CD8-positive, alpha-beta memory T cell (primary cell): ENCODE measurements around the gene PAH. TPM values are rescaled to one million over a fixed set of nuclear protein-coding genes. Genes with fewer than 3 reads are reported as not detected.

Experiments used
- CTCF ChIA-PET: fragments of 350-600 bp; sonication (Branson Sonifier 250); formaldehyde crosslinking; loops from one replicate; lab custom pipeline; 2021; ENCODE audit warnings: antibody characterized with exemption; lab: Charles Lee
- POLR2A ChIA-PET: fragments of 350-600 bp; sonication (Branson Sonifier 250); formaldehyde crosslinking; loops from one replicate; lab custom pipeline; 2021; ENCODE audit warnings: antibody characterized with exemption; lab: Charles Lee
- DNase-seq, 5 donors: peaks; one replicate each; pipeline versions ENCODE4 v3.0.0 to v3.0.0-alpha.2; 2020 to 2022; ENCODE audit warnings: mixed read lengths in 1 of 5
- H3K27ac ChIP-seq: one replicate; pipeline ENCODE4 v1.7.0; 2013; ENCODE audit warnings: low read depth, mild to moderate bottlenecking, low read length, moderate library complexity
- H3K27me3 ChIP-seq: 2 replicates; pipeline ENCODE4 v1.7.0; 2013; ENCODE audit warnings: low read length, mild to moderate bottlenecking; ENCODE audit not compliant: insufficient read depth, poor library complexity, severe bottlenecking
- H3K36me3 ChIP-seq: 2 replicates; pipeline ENCODE4 v1.7.0; 2013; ENCODE audit warnings: mild to moderate bottlenecking, low read length, moderate library complexity; ENCODE audit not compliant: insufficient read depth
- H3K4me1 ChIP-seq: 2 replicates; pipeline ENCODE4 v1.7.0; 2013; ENCODE audit warnings: mild to moderate bottlenecking, low read length, moderate library complexity; ENCODE audit not compliant: insufficient read depth
- H3K4me3 ChIP-seq: 2 replicates; pipeline ENCODE4 v1.7.0; 2013; ENCODE audit warnings: mild to moderate bottlenecking, low read length
- H3K9me3 ChIP-seq: 2 replicates; pipeline ENCODE4 v1.7.0; 2013; ENCODE audit warnings: mild to moderate bottlenecking, low read length
- H3K27ac Mint-ChIP-seq, 8 donors: one replicate each; pipeline ENCODE4 v1.8.0; 2020 to 2021; ENCODE audit warnings: mixed read lengths in 8 of 8, mild to moderate bottlenecking in 6 of 8, inconsistent platforms in 3 of 8, moderate library complexity in 3 of 8
- H3K27me3 Mint-ChIP-seq, 2 donors: one replicate each; pipeline ENCODE4 v1.8.0; 2020 to 2021; ENCODE audit warnings: mixed read lengths in 2 of 2, mild to moderate bottlenecking in 1 of 2, moderate library complexity in 1 of 2
- H3K36me3 Mint-ChIP-seq, 3 donors: one replicate each; pipeline ENCODE4 v1.8.0; 2020 to 2021; ENCODE audit warnings: mixed read lengths in 3 of 3, inconsistent platforms in 1 of 3, mild to moderate bottlenecking in 1 of 3
- H3K4me1 Mint-ChIP-seq, 3 donors: one replicate each; pipeline ENCODE4 v1.8.0; 2020 to 2021; ENCODE audit warnings: mixed read lengths in 3 of 3, inconsistent platforms in 1 of 3, mild to moderate bottlenecking in 1 of 3
- H3K4me3 Mint-ChIP-seq, 7 donors: one replicate each; pipeline ENCODE4 v1.8.0; 2020 to 2021; ENCODE audit warnings: mixed read lengths in 7 of 7, mild to moderate bottlenecking in 6 of 7, moderate library complexity in 4 of 7, inconsistent platforms in 2 of 7
- H3K9me3 Mint-ChIP-seq, 5 donors: one replicate each; pipeline ENCODE4 v1.8.0; 2020 to 2022; ENCODE audit warnings: mixed read lengths in 5 of 5, mild to moderate bottlenecking in 3 of 5, moderate library complexity in 2 of 5, inconsistent platforms in 1 of 5
- polyA plus RNA-seq: library from polyadenylated mRNA; unstranded; fragments of 300-500 nt; fragmentation: Illumina TruSeq; gene quantifications from one replicate; pipeline ENCODE4 v1.2.3, GENCODE V29; 2021
- total RNA-seq, 2 experiments: library from RNA; stranded (reverse); gene quantifications; one replicate each; pipeline ENCODE4 v1.2.3, GENCODE V29; 2021

The PAH gene
- total and polyA plus RNA-seq, 3 experiments from 2014 or later: 1.5 TPM; not detected in 2

GRCh38 chr12:102800565-102800964 is 116.5 kb downstream of the PAH start:
- Histone ChIP-seq H3K9me3 (no peaks in the 10 kb centered on the region), H3K27me3 (no peaks in the 10 kb centered on the region), H3K36me3 (no peaks in the 10 kb centered on the region), H3K27ac (no peak overlapping the region), H3K4me1 (no peaks in the 10 kb centered on the region), H3K4me3 (no peak overlapping the region)
- H3K36me3 Mint-ChIP-seq: no peaks in the 10 kb centered on the region
- H3K4me3 Mint-ChIP-seq: no peak overlapping the region
- no peaks in the 10 kb centered on the region for H3K9me3 Mint-ChIP-seq
- no peaks in the 10 kb centered on the region for H3K27me3 Mint-ChIP-seq
- no peaks in the 10 kb centered on the region for H3K4me1 Mint-ChIP-seq
- no peak for DNase-seq
- POLR2A ChIA-PET: no interaction called here
- no peak overlapping the region for H3K27ac Mint-ChIP-seq
- CTCF ChIA-PET: no interaction called here

DNA sequence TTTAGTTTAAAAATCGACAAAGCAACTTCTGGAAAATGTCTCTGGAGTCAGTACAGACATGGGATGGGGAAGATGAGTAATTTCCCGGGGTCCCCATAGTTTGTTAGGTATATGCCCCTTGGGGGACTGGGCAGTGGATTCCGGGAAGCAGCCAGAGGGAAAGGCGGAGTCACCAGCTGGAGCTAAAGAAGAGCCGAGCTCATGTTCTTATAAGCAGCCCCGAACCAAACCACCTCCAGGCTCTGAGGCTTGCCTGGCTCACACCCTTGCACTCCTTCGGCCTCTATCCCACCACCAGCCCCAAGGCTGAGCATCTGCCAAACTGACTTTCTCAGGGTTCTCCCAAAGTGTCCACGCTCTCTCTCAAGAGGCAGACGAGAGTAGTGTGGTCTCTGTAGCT is 117.8 kb downstream of the PAH start:
- Histone ChIP-seq H3K9me3 (no peaks in the 10 kb centered on the region), H3K27me3 (no peaks in the 10 kb centered on the region), H3K4me1 (no peaks in the 10 kb centered on the region), H3K36me3 (no peaks in the 10 kb centered on the region), H3K27ac (no peak overlapping the region), H3K4me3 (no peak overlapping the region)
- Mint-ChIP-seq H3K4me3 (no peak overlapping the region), H3K27ac (no peak overlapping the region), H3K27me3 (peaks cover 0 to 5% of the 10 kb centered on the region in 2 donors), H3K36me3 (no peaks in the 10 kb centered on the region), H3K4me1 (no peaks in the 10 kb centered on the region), H3K9me3 (no peaks in the 10 kb centered on the region)
- POLR2A ChIA-PET: no interaction called here
- DNase-seq: no peak
- CTCF ChIA-PET: interaction anchor here (1.9 kb wide), 1 partner anchor 12 kb away, joined by 3 read pairs; no protein-coding TSS in a partner anchor

- peaks cover 2 to 14% of the 10 kb centered on the region in 2 donors for H3K27me3 Mint-ChIP-seq
- Histone ChIP-seq H3K9me3 (no peaks in the 10 kb centered on the region), H3K4me1 (no peaks in the 10 kb centered on the region), H3K27me3 (no peaks in the 10 kb centered on the region), H3K36me3 (no peaks in the 10 kb centered on the region), H3K4me3 (no peak overlapping the region), H3K27ac (no peak overlapping the region)
- no peak for DNase-seq
- no peaks in the 10 kb centered on the region for H3K9me3 Mint-ChIP-seq
- H3K36me3 Mint-ChIP-seq: no peaks in the 10 kb centered on the region
- ChIA-PET POLR2A (no interaction called here), CTCF (no interaction called here)
- no peak overlapping the region for H3K27ac Mint-ChIP-seq
- H3K4me1 Mint-ChIP-seq: no peaks in the 10 kb centered on the region
- no peak overlapping the region for H3K4me3 Mint-ChIP-seq
Measured at GRCh38 chr12:102797528-102797927, 119.5 kb downstream of the PAH start.

DNA sequence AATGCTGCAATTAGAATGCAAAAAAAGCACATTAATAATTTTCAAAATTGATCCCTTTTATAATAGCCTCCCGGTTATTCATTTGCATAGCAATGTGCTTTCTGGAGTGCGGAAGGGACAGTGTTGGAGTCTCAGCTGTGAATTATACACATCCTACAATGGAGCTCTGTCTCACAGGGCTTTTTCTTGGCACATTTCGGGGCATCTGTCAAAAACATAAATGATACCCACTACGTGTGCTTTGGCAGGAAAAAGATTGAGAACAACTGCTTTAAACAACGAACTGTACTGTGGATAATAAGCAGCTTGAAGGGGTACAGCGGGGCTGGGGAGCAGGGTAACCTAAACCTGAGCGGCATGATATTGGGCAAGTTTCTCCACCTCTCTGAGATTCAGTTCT is 123.1 kb downstream of the PAH start:
- ChIA-PET CTCF (no interaction called here), POLR2A (no interaction called here)
- no peak for DNase-seq
- no peaks in the 10 kb centered on the region for H3K4me1 Mint-ChIP-seq
- H3K27ac ChIP-seq: no peak overlapping the region
- no peak overlapping the region for H3K27ac Mint-ChIP-seq
- H3K36me3 Mint-ChIP-seq: no peaks in the 10 kb centered on the region
- H3K27me3 Mint-ChIP-seq: peaks cover 2 to 20% of the 10 kb centered on the region in 2 donors
- no peaks in the 10 kb centered on the region for H3K9me3 ChIP-seq
- H3K4me3 ChIP-seq: no peak overlapping the region
- no peaks in the 10 kb centered on the region for H3K9me3 Mint-ChIP-seq
- no peaks in the 10 kb centered on the region for H3K27me3 ChIP-seq
- no peaks in the 10 kb centered on the region for H3K4me1 ChIP-seq
- no peaks in the 10 kb centered on the region for H3K36me3 ChIP-seq
- H3K4me3 Mint-ChIP-seq: no peak overlapping the region

Other genes with a start within 250 kb of the PAH start
- gene ASCL1, start 40.4 kb upstream of the PAH start, total RNA-seq: not detected
- not detected for gene ASCL1, start 40.4 kb upstream of the PAH start, polyA plus RNA-seq